Activated T-helper 1 cell treated with Interleukin-2 at 50 U/mL for 16 hours (primary cell): Measurements from ENCODE around the gene MYRIP.

Experiments
- DNase-seq: peaks from one replicate; pipeline ENCODE4 v3.0.0-alpha.2; 2020; ENCODE audit warnings: low read depth

The MYRIP gene

DNA sequence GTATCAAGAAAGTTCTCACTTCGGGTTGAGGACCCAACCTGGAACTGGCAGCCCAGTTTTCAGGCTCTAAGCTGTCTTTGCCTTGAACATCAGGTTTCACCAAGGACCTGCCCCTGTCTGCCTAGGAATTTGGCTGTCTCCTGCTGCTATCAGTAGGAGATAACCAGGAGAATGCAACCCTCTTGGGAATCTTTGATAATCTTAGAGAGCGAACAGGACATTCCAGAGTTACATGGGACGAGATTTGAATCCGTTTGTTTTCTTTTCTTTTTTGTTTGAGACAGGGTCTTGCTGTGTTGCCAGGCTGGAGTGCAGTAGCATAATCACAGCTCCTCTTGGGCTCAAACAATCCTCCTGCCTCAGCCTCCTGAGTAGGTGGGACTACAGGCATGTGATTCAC is 482.1 kb downstream of the MYRIP start:
- no peak for DNase-seq

DNA sequence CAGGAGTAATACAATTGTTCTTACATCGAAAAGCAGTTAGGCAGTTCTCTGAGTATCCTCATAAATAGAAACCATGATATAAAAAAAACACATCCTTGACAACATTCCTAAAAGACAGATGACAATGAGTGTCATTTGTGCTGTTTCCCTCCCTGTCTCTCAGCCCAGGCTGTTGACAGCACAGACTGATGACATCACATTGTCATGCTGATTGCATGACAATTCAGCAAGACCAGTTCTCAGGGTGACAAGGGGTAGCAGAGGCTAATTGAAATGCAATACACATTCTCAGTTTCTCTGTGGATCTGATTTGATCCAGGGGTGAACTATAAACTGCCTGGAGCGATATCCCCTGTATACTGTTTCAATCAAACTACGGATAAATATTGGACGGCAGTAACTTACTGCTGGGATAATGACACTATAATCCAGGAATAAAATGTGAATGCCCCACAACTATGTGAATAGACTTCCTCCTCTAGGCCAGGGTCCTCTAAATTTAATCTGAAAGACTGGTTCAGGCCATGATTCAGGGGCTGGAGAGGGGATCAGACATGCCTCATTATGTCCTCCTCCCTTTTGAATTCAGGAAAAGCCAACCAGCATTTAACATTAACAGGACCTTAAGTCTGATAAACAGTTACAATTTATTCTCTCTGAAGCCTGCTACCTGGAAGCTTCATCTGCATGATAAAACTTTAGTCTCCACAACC is 483.4 kb downstream of the MYRIP start:
- DNase-seq, result no peak

DNA sequence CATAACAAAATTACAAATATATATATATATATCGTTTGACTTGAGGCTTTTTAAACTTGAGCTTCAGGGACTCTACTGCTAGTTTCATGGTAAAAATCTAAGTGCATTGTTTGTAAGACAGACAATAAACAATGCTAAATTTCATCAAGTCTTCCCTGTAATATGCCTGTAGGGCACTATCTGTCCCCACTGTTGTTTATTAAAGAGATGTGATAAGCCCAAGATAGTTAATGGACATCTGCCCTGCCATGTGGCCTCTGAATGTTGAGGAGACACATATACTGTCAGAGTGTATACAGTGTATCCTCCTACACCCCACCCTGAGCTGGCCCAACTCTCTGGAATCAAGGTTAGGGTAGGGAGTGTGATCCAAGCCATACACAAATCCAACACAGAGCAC is 485.0 kb downstream of the MYRIP start:
- DNase-seq, result no peak

DNA sequence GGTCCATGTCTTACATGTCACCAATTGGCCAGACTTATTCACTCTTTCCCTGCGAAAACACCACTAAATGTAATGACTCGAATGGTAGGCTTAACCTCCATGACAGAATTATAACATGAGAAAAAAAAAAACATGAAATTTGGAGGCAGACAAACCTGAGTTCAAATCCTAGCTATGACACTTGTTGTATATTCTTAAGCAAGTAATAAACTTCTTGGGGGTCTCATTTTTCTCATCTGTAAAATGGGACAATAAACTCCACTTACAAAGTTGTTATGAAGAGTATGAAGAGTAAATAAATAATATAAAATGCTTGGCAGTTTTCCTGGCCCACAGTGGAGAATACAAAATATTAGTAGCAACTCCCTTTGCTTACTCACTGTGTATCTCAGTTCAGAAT is 488.7 kb downstream of the MYRIP start:
- DNase-seq, result no peak

DNA sequence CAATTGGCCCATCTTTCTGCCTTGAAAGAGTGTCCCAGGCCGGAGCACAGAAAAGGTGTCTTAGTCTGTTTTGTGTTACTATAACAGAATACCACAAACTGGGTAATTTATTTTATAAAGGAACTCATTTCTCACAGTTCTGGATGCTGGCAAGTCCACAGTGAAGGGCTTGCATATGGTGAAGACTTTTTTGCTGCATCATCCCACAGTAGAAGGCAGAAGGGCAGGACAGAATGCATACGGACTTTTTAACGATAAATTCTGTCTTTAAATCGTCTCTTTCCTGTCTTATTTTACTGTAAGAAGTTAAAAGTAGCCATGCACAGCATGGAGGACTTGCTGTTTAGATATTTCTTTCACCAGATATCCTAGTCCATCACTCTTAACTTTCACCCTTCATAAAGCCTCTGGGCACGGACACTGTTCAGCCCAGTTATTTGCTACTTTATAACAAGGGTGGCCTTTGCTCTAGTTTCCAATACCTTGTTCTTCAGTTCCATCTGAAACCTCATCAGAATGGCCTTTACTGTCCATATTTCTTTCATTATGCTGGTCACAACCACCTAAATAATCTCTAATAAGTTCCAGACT is 489.8 kb downstream of the MYRIP start:
- DNase-seq, result no peak

DNA sequence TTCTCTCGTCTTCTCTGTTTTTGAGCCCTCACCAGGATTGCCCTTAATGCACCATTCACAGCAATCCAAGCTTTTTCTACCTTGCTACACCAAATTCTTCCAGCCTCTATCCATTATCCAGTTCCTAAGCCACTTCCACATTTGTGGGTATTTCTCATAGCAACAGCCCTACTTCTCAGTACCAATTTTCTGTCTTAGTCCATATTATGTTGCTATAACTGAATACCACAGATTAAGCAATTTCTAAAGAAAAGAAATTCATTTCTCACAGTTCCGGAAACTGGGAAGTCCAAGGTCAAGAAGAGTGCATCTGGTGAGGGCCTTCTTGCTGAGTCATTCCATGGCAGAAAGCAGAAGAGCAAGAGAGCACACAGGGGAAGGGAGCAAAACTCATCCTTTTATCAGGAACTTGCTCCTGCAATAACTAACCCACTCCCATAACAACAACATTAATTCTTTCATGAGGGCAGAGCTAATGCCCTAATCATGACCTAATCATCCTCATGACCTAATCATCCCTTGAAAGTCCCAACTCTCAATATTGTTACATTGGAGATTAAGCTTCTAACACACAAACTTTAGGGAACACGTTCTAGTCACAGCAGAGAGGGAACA is 490.4 kb downstream of the MYRIP start:
- no peak for DNase-seq

DNA sequence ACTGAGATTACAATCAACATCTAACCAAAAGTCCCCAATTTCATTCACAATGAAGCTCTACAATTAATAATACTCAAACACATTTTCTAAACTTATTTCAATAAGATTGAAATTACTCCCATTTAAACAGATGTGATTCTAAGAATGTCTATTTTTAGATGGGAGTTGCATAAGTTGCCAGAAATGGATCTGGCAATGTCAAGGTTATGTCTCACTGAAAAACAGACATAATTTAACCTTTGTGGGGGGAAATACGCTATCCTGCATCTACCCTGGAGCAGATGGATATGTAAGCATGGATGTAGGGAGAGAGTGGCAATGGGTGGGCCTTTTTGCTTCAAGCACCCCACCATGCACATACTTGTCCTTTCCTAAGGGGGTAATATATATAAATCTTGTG is 493.4 kb downstream of the MYRIP start:
- DNase-seq, result no peak

DNA sequence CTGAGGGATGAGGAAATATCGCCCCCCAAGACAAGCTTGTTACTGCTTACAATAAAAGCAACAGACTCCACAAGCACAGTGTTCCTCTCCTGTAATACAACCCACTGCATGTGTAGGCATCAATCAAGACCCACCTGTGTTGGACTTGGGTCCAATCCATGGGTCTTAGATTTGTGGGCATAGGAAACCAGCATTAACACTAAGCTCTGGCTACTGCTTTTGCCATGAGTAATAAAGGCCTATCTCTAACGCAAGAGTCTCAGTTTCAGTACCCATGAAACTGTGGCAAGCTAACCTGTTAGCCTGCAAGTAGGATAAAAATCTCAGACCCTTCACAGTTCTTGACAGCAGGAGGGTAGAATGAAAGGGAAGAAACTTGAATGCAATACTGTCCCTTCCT is 494.9 kb downstream of the MYRIP start:
- no peak for DNase-seq

DNA sequence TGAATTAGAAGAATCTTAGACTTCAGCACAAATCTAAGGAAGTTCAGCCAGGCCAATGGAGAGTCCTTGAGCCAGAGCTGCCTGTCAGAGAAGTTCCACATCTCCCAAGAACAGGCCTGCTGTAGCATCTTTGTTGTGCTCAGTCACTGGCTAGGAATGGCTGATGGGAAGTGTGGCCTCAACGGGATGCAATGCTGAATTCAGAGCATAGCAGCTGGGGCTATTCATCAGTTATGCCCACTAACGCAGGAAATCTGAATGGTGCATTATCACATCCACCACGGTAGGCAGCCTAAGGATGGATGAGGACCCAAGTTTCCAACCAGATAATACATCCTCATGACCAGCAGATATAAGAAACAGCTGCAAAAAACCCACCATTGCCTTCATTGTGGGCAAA is 496.9 kb downstream of the MYRIP start:
- DNase-seq, result no peak

DNA sequence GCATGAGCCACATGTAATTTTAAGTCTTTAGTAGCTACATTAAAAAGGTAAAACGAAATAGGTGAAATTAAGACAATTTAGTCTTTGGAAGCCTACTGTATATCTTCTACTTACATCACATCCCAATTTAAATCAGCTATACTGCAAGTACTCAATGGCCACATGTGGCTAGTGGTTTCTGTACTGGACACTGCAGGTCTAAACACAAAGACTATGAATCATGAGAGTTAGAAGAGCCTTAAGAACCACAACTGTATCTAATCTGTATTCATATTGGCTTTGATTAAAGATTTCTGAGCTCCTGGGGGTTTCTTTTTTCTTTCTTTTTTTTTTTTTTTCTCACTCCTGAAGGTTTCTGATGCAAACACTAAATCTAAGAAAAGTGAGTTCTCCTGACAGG is 497.8 kb downstream of the MYRIP start:
- no peak for DNase-seq

DNA sequence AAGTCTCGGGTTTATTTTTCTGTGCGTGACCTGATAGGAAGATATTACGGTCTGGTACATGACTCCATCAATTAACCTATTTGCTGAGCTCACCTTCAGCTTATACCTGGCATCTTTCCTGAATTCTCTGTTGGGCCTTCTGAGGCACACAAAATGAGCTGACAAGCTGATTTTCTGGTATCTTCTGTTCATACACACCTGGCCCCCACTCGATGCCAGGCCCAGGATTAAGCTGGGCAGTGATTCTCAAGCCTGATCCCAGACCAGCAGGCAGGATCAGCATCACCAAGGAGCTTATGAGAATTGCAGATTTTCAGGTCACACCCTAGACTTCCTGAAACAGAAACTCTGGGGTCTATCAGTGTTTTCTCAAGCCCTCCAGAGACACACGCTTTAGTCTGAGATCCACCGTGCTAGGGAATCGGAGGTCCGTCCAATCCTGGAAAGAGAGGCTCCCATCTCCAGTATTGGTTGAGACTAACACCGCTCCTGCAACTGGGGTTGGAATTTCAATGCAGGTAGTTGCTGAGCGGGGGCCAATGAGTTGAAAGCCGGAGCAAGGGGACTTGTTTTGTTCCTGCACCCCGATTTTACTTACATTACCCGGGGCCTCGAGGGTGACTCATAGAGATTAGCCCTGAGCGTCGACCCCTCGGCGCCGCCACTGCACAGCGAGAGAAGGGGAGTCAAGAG is 499.5 kb downstream of the MYRIP start:
- DNase-seq, result no peak

DNA sequence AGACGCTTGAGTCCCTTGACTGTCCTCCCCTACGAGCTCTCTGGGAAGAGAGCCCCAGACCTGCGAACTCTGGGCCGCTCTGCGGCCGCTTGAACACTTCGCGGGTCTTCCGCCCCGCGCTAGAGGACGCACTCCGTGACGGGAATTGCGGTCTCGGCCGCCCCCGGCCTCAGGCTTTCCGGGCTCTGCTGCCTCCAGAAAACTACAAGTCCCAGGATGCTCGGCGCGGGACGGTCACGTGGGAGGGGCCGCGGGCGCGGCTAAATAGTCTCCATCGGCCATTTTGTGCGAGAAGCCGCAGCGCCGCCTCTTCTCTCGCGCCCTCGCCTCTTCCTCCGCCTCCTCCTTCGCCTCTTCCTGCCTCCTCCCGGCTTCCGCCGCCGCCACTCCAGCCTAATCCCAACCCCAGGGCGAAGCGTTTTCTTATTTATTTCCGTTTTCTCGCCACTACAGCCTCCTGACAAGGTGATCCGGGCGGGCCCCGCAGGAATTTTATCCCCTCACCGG is 500.1 kb downstream of the MYRIP start, which contains the start of gene EIF1B:
Gene EIF1B (plus strand): TSS at position 290 of the 507 bp plus-strand sequence. CDS start 235 bp downstream, outside the sequence.
- peak; percentile 97 for DNase-seq
